Suppressor macrophage treated with lipopolysaccharide for 1 hour (primary cell): ENCODE measurements around the gene MAP3K20.
"Not testable (repeated sequence)": the region's sequence is repeated elsewhere in the genome, so short reads cannot be mapped to it uniquely, and the experiment has no call there.

Source experiments
- DNase-seq, 3 donors: peaks; one replicate each; pipeline ENCODE4 v3.0.0-alpha.2; 2020 to 2022

MAP3K20 gene

DNA sequence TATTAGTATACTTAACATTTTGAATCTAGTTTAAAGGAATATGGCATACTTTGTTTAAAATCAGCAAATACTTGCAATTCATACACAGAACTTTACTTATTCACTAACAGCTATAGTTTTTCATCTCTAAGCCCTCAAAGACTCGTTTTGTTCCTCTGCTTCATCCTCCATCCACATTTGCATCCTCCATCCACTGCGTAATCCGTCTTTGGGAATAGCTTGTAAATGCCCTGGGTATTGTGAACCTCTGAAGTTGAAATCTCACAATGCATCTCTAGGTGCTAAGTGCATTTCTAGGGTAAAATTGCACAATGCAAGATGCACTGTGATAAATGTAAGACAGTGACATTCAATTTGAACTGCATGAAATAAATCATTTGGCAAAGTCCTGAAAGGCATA is 163.2 kb downstream of the MAP3K20 start:
- DNase-seq = no peak

DNA sequence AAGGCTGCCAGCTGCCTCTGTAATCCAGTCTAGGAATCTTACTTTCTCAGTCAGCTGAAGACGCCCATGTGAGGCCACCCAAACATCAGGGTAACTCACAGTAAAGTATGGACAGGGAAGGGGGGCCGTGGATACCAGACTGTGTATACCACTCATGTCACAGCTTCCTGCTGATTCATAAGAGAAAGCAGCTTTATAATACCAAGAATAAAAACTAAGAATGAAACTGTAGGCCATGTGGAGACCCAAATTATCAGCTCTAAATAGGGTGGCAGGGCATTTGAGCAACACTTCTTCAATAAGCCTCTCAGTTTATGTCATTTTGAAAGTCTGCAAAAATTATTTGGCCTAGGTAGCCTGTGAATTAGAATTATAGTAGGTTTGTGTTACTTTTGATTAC is 164.0 kb downstream of the MAP3K20 start:
- DNase-seq = no peak

GRCh38 chr2:173240083-173240482 is 164.4 kb downstream of the MAP3K20 start:
- no peak for DNase-seq

GRCh38 chr2:173241643-173242042 is 166.0 kb downstream of the MAP3K20 start:
- no peak for DNase-seq

DNA sequence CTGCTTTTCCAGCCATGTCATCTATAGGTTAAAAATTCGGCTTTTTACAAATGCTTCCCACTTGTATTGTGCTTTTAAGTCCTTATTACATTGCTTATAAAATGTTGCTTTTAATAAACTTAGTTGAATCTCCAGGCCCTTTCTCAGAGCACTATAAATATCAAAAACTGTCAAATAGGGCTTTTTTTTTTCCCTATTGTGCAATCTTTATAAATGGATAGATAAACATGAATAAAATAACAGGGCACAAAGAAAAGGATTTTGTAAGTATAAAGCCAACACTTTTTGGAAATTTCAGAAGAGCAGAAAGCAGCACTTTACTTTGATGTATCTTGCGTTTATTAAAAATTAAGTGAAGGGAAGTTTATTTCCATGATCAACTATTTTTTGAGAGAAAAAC is 171.5 kb downstream of the MAP3K20 start:
- no peak for DNase-seq

DNA sequence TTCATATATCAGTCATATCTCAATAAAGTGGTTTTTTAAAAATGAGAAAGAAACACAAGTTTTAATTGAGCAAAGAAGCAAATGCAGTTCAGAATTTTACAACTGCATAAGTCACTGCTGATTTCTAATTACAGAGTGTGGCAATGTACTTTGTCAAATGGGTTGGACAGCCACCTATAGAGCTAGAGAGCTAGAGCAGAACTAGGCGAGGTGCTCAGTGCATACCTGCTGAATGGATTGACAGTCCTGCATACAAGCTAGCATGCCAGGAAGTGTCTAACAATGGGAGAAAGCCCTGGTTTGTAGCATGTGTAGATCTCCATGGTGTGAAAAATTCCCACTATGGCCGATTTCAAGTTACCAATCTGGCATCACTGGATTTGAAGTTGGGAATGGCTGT is 172.7 kb downstream of the MAP3K20 start:
- DNase-seq = no peak

GRCh38 chr2:173249661-173250641 is 174.3 kb downstream of the MAP3K20 start:
- DNase-seq = no peak

DNA sequence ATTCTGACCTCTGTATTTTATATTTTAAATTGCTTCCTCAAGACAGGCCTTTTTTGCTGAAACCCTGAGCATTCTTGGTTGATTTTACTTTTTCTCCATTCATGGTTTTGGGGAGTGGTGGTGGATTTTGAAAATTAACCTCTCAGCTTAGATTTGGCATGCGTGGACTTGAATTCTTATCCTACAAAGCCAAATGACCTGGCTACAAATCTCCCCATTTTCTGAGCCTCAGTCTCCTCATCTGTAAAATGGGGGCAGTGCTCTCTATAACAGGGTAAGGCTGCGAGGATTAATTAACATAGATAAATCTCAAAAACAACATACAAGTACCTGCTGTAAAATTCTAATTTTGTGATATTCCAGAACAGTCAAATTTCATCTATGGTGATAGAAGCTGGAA is 175.6 kb downstream of the MAP3K20 start:
- DNase-seq = no peak

DNA sequence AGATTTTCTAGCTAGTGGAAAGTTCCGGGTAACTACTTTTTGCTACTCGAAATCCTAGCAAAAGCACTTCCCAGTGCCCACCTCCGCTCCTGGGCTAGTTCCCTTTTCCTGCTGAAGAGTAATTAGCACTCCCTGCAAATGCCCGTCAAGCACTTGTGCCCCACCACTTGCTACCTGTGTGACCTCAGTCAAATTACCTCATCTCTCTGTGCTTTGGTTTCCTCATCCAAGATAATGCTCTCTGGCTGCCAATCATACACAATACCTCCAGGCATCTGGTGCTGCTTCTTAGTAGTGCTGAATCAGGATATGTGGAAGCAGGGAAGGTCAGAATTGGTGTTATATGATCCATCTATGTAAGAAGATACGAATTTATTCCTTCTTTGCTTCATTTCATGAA is 176.9 kb downstream of the MAP3K20 start:
- DNase-seq = no peak

- DNase-seq = no peak
Observed at GRCh38 chr2:173254659-173255058, 179.0 kb downstream of the MAP3K20 start.

- DNase-seq = no peak
Observed at GRCh38 chr2:173258701-173259100, 183.1 kb downstream of the MAP3K20 start.

- peak in 2 of 3 donors; percentile 4 to 11 for DNase-seq
Observed at GRCh38 chr2:173262356-173262755, 186.7 kb downstream of the MAP3K20 start.

DNA sequence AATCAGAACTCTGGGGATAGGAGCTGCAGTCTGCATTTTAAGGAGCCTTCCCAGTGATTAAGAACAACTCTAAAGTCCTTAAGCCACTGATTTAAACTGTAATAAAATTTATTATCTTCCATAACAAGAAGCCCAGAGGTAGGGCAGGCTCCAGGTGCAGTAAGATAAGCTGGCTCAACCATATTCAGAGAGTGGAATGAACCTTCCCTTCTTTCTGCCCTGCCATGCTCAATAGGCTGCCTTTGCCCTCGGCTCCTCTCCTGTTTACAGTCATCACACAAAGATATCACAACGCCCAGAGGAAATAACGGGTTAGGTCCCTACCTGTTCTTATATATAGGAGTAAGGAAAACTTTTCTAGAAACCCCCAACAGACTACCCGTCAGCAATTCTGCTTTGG is 188.5 kb downstream of the MAP3K20 start:
- DNase-seq = no peak

DNA sequence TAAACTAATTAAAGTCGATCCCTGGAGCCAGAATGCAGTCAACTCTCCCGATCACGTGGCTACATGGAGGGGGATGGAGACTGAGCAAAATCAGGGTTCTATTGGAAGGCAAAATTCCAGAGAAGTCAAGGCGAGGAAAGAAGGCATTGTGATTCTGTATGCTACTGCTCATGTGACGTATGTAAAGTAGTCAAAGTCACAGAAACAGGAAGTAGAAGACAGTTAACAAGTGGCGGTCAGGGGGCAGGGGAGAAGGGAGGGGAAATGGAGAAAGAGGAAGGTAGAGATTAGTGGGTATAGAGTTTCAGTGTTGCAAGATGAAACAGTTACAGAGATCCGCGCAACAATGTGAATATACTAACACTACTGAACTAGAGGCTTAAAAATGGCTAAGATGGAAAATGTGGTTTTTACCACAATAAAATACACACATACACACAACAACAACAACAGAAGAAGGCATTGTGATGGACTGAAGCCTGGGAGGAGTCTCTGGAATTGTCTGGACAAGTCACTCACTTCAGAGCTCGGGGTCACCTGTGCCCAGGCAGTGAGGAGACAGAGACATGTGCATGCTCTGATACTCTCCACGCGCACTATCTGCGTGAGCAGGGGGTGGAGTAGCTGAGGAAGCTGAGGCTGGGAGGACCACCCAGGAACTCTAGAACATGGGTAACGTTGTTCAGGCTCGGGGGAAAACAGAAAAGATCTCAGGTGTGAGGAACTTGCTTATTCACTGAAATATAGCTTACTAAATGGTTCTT is 189.1 kb downstream of the MAP3K20 start:
- peak; percentile 83 to 86 (median 85) for DNase-seq

- DNase-seq = no peak
Observed at GRCh38 chr2:173271135-173271534, 195.5 kb downstream of the MAP3K20 start.

GRCh38 chr2:173271825-173272224 is 196.2 kb downstream of the MAP3K20 start:
- no peak for DNase-seq

GRCh38 chr2:173272849-173273248 is 197.2 kb downstream of the MAP3K20 start:
- DNase-seq = no peak

GRCh38 chr2:173278794-173279526 is 203.3 kb downstream of the MAP3K20 start:
- DNase-seq = peak; percentile 6 to 56 (median 49)

DNA sequence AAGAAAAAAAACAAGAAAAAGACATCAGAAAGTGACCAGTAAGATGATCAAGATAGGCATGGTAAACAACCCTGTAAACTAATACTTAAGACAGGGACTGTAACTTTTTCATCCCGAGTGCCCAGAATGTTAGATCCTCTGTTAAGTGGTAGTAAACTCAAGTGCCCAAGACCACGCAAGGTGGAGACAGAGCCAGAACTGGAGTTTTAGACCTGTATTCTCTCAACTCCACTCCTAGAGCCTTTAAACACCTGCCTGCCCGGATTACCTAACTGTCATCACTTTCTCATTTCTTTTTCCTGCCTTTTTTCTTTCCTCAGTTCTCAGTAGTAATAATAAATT is 203.9 kb downstream of the MAP3K20 start:
- DNase-seq = no peak

DNA sequence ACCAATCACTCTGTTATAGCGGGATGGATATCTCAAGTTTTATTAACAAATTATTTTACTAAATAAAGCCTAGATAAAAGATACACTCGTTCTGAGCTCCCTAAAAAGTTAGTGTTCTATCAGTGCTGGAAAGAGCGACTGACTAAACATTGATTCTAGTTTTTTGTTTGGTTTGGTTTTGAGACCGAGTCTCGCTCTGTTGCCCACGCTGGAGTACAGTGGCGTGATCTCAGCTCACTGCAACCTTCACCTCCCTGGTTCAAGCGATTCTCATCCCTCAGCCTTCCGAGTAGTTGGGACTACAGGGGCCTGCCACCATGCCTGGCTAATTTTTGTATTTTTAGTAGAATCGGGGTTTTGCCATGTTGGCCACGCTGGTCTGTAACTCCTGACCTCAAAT is 205.2 kb downstream of the MAP3K20 start:
- DNase-seq = no peak

DNA sequence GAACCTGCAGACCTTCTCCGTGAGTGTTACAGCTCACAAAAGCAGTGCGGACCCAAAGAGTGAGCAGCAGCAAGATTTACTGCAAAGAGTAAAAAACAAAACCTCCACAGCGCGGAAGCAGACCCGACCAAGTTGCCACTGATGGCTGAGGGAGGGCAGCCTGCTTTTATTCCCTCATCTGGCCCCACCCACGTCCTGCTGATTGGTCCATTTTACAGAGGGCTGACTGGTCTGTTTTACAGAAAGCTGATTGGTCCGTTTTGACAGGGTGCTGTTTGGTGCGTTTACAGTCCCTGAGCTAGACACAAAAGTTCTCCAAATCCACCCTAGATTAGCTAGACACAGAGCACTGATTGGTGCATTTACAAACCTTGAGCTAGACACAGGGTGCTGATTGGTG is 206.3 kb downstream of the MAP3K20 start:
- DNase-seq = not testable (repeated sequence)

- DNase-seq = no peak
Observed at GRCh38 chr2:173282795-173283545, 207.3 kb downstream of the MAP3K20 start.
